PFSK-1 (cell line): Measurements from ENCODE around the gene GPC3.

Experiments
- FOXP2 ChIP-seq: optimal IDR thresholded peaks from 2 replicates; pipeline ENCODE3; 2011; ENCODE audit warnings: borderline replicate concordance, control low read depth, inconsistent platforms; ENCODE audit not compliant: insufficient read depth; ENCODE audit errors: extremely low read length, extremely low read depth
- POLR2AphosphoS5 ChIP-seq: IDR thresholded peaks from 2 replicates; pipeline ENCODE4 v1.6.1; 2012; ENCODE audit warnings: low read depth, mild to moderate bottlenecking, control low read depth, low read length, moderate library complexity
- SIN3A ChIP-seq: IDR thresholded peaks from 2 replicates; pipeline ENCODE4 v1.6.1; 2012; ENCODE audit warnings: mild to moderate bottlenecking, low read length, moderate library complexity, borderline replicate concordance; ENCODE audit not compliant: insufficient read depth
- TAF1 ChIP-seq: IDR thresholded peaks from 2 replicates; pipeline ENCODE4 v1.6.1; 2012; ENCODE audit warnings: low read length, control low read depth, borderline replicate concordance; ENCODE audit not compliant: insufficient read depth
- TF ChIP-seq, protein P1 (sequence below), 2 experiments: IDR thresholded peaks; 2 replicates each; pipeline versions ENCODE4 v1.6.1 to v1.8.0; 2011 to 2012; ENCODE audit warnings: low read depth in 2 of 2, low read length in 2 of 2, control low read depth in 1 of 2, inconsistent platforms in 1 of 2, mild to moderate bottlenecking in 1 of 2, moderate library complexity in 1 of 2; ENCODE audit not compliant: insufficient read depth in 1 of 2

The GPC3 gene

DNA sequence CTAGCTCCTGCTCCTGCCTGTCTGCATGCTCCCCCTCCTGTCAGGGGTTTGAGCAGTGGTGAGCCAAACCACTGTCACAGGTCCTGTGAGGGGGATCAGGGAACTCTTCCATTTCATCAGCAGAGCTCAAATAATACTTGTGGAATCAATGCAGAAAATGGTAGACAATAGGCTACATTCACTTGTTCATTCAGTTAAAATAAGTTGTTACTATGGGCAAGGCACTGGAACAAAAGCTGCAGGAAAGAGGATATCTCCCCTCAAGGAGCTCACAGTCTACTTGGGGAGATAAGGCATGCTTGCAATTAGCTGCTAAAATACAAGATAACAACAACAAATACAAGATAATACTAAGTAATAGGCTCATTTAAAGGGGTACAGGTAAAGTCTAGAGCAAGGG, 117.1 kb downstream of the GPC3 start:
- TF ChIP-seq SIN3A, result no peak
- TF ChIP-seq POLR2AphosphoS5, result no peak
- TF ChIP-seq, protein P1, sequence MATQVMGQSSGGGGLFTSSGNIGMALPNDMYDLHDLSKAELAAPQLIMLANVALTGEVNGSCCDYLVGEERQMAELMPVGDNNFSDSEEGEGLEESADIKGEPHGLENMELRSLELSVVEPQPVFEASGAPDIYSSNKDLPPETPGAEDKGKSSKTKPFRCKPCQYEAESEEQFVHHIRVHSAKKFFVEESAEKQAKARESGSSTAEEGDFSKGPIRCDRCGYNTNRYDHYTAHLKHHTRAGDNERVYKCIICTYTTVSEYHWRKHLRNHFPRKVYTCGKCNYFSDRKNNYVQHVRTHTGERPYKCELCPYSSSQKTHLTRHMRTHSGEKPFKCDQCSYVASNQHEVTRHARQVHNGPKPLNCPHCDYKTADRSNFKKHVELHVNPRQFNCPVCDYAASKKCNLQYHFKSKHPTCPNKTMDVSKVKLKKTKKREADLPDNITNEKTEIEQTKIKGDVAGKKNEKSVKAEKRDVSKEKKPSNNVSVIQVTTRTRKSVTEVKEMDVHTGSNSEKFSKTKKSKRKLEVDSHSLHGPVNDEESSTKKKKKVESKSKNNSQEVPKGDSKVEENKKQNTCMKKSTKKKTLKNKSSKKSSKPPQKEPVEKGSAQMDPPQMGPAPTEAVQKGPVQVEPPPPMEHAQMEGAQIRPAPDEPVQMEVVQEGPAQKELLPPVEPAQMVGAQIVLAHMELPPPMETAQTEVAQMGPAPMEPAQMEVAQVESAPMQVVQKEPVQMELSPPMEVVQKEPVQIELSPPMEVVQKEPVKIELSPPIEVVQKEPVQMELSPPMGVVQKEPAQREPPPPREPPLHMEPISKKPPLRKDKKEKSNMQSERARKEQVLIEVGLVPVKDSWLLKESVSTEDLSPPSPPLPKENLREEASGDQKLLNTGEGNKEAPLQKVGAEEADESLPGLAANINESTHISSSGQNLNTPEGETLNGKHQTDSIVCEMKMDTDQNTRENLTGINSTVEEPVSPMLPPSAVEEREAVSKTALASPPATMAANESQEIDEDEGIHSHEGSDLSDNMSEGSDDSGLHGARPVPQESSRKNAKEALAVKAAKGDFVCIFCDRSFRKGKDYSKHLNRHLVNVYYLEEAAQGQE (IDR thresholded peaks at IDR 0.05; ENCODE audit: insufficient read depth in 1 of 2, low read depth in 2 of 2, low read length in 2 of 2), result no peak
- TF ChIP-seq TAF1, result no peak
- TF ChIP-seq FOXP2, result no peak

DNA sequence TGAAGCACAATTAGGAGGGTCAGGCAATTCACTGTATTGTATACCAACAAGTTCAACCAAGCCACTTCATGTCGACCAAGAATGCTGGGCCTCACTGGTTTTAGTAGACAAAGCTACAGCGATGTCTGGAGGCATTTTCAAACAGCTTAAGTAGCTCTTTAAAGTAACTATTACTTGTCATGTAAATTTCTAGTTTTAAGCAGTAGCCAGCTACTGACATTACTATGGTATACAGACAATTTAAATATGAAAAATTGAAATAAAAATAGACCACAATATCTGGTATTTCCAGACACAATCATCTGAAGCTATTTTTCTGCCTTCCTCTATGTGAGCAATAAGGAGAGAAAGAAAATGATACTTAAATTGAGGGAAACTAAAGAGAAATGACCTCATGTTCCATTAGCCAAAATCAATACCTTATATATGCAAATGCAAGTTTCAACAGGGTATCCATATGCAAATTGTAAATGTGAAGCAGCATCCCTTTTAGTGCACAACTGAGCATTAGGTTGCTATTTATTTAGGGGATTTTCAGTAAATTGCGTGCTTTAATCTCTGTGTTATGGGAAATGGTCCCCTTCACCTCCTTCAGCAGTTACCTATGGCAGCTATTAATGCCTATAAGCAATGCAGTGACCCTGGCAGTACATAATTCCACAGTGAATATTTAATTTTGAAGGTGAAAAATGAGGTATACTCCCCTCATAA, 119.5 kb downstream of the GPC3 start:
- TF ChIP-seq FOXP2 (no peak), POLR2AphosphoS5 (no peak)

DNA sequence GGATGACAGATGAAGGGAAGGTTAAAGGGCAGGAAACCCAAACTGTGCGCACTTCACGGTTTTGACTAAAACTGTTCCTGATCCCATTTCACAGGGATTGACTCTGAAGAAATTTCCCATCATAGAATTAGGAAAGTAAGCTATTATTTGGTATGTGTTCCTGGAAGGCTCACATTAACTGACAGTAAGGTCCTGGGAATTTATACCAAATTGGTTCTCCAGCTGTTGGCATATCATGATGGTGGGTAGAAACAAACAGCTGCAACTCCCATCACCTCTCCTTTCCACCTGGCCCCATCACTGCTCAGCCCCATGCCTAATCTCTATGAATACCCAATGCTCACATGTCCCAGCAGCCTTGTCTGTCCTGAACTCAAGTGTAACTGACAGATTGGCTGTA, 121.2 kb downstream of the GPC3 start:
- TF ChIP-seq POLR2AphosphoS5, result no peak

DNA sequence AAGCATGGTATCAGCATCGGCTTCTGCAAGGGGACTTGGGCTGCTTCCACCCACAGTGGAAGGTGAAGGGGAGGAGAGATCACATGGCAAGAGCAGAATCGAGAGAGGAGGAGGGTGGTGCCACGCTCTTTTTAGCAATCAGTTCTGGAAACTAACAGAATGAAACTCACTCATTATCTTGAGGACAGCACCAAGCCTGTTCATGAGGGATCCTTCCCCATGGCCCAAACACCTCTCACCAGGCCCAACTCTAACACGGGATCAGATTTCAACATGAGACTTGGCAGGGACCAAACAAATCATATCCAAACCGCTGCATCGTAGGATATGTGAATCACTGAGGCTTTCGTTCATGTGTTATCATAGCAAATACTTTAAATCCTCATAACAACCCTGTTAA, 125.5 kb downstream of the GPC3 start:
- TF ChIP-seq POLR2AphosphoS5 (no peak), TAF1 (no peak), FOXP2 (no peak)
- TF ChIP-seq, protein P1 (IDR thresholded peaks at IDR 0.05; ENCODE audit: insufficient read depth in 1 of 2, low read depth in 2 of 2, low read length in 2 of 2), result no peak

DNA sequence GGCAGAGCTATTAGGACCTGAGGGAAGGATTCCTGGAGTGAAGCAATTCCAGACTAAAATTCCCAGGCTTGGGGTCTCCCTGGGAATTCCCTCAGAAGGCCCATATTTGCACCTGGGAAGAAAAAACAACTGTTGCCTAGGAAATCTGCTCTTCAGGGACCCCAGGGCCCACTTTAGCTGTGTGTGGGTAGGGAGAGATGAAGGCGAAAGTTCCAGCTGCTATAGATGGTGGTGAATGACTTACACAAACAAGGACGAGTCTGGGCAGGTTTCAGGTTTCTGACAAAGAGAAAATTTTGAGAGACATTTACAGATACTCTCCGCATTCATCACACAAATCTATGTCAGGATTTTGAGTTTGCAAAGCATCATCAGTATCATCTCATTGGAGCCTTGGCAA, 126.1 kb downstream of the GPC3 start:
- TF ChIP-seq TAF1 (no peak), FOXP2 (no peak), SIN3A (no peak), POLR2AphosphoS5 (no peak)
- TF ChIP-seq, protein P1 (IDR thresholded peaks at IDR 0.05; ENCODE audit: insufficient read depth in 1 of 2, low read depth in 2 of 2, low read length in 2 of 2), result no peak

DNA sequence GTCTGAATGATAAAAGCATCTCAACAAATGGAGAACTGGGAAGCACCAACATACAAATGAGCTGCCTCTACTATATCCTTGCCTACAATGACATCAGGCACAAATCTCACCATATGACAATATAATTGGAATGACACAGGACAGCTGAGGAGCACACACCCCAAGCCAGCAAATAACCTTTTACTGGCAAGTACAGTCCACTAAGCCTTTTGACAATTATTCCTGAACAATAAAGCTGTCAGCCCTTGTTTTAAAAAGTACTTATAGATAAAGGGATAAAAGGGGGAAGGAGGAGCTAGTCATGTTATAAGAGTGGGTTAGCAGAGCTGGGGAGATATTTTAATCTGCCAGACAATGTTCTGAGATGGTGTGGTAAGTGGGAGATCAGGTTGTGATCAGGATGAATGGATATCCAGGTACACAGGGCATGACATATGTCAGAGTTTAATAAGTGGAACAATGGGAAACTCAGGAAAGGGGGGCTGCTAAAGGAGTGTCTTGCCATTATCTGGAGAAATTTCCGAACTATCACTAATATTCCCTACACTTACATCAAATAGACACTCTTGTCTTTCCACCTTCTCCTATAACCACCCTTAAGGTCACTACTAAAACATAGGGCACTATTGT, 127.6 kb downstream of the GPC3 start:
- TF ChIP-seq TAF1, result no peak
- TF ChIP-seq, protein P1 (IDR thresholded peaks at IDR 0.05; ENCODE audit: insufficient read depth in 1 of 2, low read depth in 2 of 2, low read length in 2 of 2), result no peak
- TF ChIP-seq SIN3A, result no peak
- TF ChIP-seq FOXP2, result no peak
- TF ChIP-seq POLR2AphosphoS5, result no peak
